ENCODE measurements around the gene SSC5D. TPM values are rescaled to one million over a fixed set of nuclear protein-coding genes. Genes with fewer than 3 reads are reported as not detected.
A peak's percentile ranks its signal among the peaks of the same experiment; 100 is the strongest.

SSC5D gene
- polyA plus RNA-seq, 1 experiment = 2.1 TPM

GRCh38 chr19:55553217-55554182 lies 65.3 kb downstream of the SSC5D start:
- TF ChIP-seq CTCF (IDR thresholded peaks at IDR 0.05; ENCODE audit: low read depth, low read length) = no peak
- Histone ChIP-seq H3K27me3 (ENCODE audit: control insufficient read depth, insufficient read depth, low read length) (no peaks in the 10 kb centered on the region), H3K27ac (ENCODE audit: low read depth, low read length) (peak overlapping the region; percentile 21), H3K9me3 (ENCODE audit: control insufficient read depth, insufficient read depth, low read length) (no peaks in the 10 kb centered on the region), H3K4me3 (ENCODE audit: low read depth, low read length) (no peak overlapping the region)
- ChIA-PET POLR2A (interaction anchor here (1.4 to 2.0 kb wide), 2 partner anchors 32 to 46 kb away, joined by 6 to 8 read pairs; partner anchors contain the start of genes FIZ1 and ZNF524), CTCF (interaction anchor here (0.7 to 2.4 kb wide), 3 partner anchors 13 to 86 kb away, joined by 4 to 9 read pairs (median 5); no protein-coding TSS in a partner anchor)
- DNase-seq (ENCODE audit: low read depth, low spot score) = no peak

GRCh38 chr19:55554302-55554701 lies 66.1 kb downstream of the SSC5D start:
- Histone ChIP-seq H3K9me3 (ENCODE audit: control insufficient read depth, insufficient read depth, low read length) (no peaks in the 10 kb centered on the region), H3K27ac (ENCODE audit: low read depth, low read length) (no peak overlapping the region), H3K27me3 (ENCODE audit: control insufficient read depth, insufficient read depth, low read length) (no peaks in the 10 kb centered on the region), H3K4me3 (ENCODE audit: low read depth, low read length) (no peak overlapping the region)
- POLR2A ChIA-PET = no interaction called here
- no peak for TF ChIP-seq CTCF (IDR thresholded peaks at IDR 0.05; ENCODE audit: low read depth, low read length)
- no peak for DNase-seq (ENCODE audit: low read depth, low spot score)
- CTCF ChIA-PET = interaction anchor here (1.1 kb wide), 1 partner anchor 13 kb away, joined by 5 read pairs; no protein-coding TSS in a partner anchor

GRCh38 chr19:55554741-55555152 lies 66.5 kb downstream of the SSC5D start:
- Histone ChIP-seq H3K9me3 (ENCODE audit: control insufficient read depth, insufficient read depth, low read length) (no peaks in the 10 kb centered on the region), H3K4me3 (ENCODE audit: low read depth, low read length) (no peak overlapping the region), H3K27ac (ENCODE audit: low read depth, low read length) (no peak overlapping the region), H3K27me3 (ENCODE audit: control insufficient read depth, insufficient read depth, low read length) (peaks cover under 1% of the 10 kb centered on the region)
- POLR2A ChIA-PET = no interaction called here
- TF ChIP-seq CTCF (IDR thresholded peaks at IDR 0.05; ENCODE audit: low read depth, low read length) = no peak
- CTCF ChIA-PET = no interaction called here
- no peak for DNase-seq (ENCODE audit: low read depth, low spot score)

GRCh38 chr19:55559684-55560083 lies 71.4 kb downstream of the SSC5D start:
- Histone ChIP-seq H3K27ac (ENCODE audit: low read depth, low read length) (no peak overlapping the region), H3K9me3 (ENCODE audit: control insufficient read depth, insufficient read depth, low read length) (peaks cover 4% of the 10 kb centered on the region; the same call in 1 of the 2 replicates), H3K4me3 (ENCODE audit: low read depth, low read length) (no peak overlapping the region), H3K27me3 (ENCODE audit: control insufficient read depth, insufficient read depth, low read length) (peaks cover 8% of the 10 kb centered on the region)
- TF ChIP-seq CTCF (IDR thresholded peaks at IDR 0.05; ENCODE audit: low read depth, low read length) = no peak
- ChIA-PET POLR2A (no interaction called here), CTCF (no interaction called here)
- DNase-seq (ENCODE audit: low read depth, low spot score) = no peak

GRCh38 chr19:55563261-55563690 lies 75.0 kb downstream of the SSC5D start:
- TF ChIP-seq CTCF (IDR thresholded peaks at IDR 0.05; ENCODE audit: low read depth, low read length) = no peak
- peaks cover 4% of the 10 kb centered on the region; the same call in 1 of the 2 replicates for H3K9me3 ChIP-seq (ENCODE audit: control insufficient read depth, insufficient read depth, low read length)
- DNase-seq (ENCODE audit: low read depth, low spot score) = no peak
- peaks cover 17% of the 10 kb centered on the region for H3K27me3 ChIP-seq (ENCODE audit: control insufficient read depth, insufficient read depth, low read length)
- H3K4me3 ChIP-seq (ENCODE audit: low read depth, low read length) = no peak overlapping the region
- ChIA-PET POLR2A (no interaction called here), CTCF (no interaction called here)
- H3K27ac ChIP-seq (ENCODE audit: low read depth, low read length) = no peak overlapping the region
